ENCODE results near the gene SLC22A16. TPM values are rescaled to one million over a fixed set of nuclear protein-coding genes. Genes with fewer than 3 reads are reported as not detected.

Gene SLC22A16
- total and polyA plus RNA-seq, 10 of the 15 experiments (the other 5 are each of a cell fraction or from before 2014, with no cell fraction given) = not detected

GRCh38 chr6:110401585-110402176 lies 74.7 kb downstream of the SLC22A16 start:
- in situ Hi-C loops (cut with MboI) = no loop called here
- WGBS (ENCODE audit: insufficient coverage, insufficient replicate concordance, low lambda C conversion rate, missing lambda C conversion rate) = 49% methylated on average over 4 of the region's 4 CpGs
- SMC1A ChIA-PET (ENCODE audit: uncharacterized antibody, unreplicated experiment) = no interaction called here
- H3K36me3 ChIP-seq (ENCODE audit: control insufficient read depth in 2 of 2, insufficient read depth in 2 of 2, low read length in 1 of 2) = no peaks in the 10 kb centered on the region
- H3K27ac ChIP-seq (ENCODE audit: control insufficient read depth, insufficient read depth) = no peak overlapping the region
- no peak overlapping the region for H2AFZ ChIP-seq (ENCODE audit: control insufficient read depth, low read depth, low read length)
- no peak for FAIRE-seq
- no peak overlapping the region for H3K4me2 ChIP-seq (ENCODE audit: control insufficient read depth, insufficient read depth)
- H3K79me2 ChIP-seq (ENCODE audit: control insufficient read depth, insufficient read depth, low read length) = no peaks in the 10 kb centered on the region
- intact Hi-C loops (cut with micrococcal nuclease; ENCODE audit: unreplicated experiment) = no loop called here
- no peaks in the 10 kb centered on the region for H3K9me3 ChIP-seq (replicated peaks; ENCODE audit: control insufficient read depth, insufficient read depth, low read length)
- TF ChIP-seq GATAD2B (conservative IDR thresholded peaks at IDR 0.05; ENCODE audit: low read depth) (no peak), PAX5 (IDR thresholded peaks at IDR 0.05; ENCODE audit: borderline replicate concordance, low read depth, low read length) (no peak), NFIC (IDR thresholded peaks at IDR 0.05; ENCODE audit: low read depth, low read length) (no peak), CEBPB (IDR thresholded peaks at IDR 0.05; ENCODE audit: borderline replicate concordance in 1 of 2, low read depth in 2 of 2, low read length in 2 of 2) (no peak), ATF3 (IDR thresholded peaks at IDR 0.05; ENCODE audit: borderline replicate concordance, extremely low read depth, low read depth, low read length) (no peak), CTCF (IDR thresholded peaks at IDR 0.05 in 2 of 3, conservative IDR thresholded peaks at IDR 0.05 in 1 of 3; ENCODE audit: control insufficient read depth in 2 of 3, extremely low read depth in 1 of 3, insufficient read depth in 1 of 3, low read depth in 3 of 3, low read length in 3 of 3) (no peak), TARDBP (IDR thresholded peaks at IDR 0.05; ENCODE audit: borderline replicate concordance) (no peak), IKZF1 (conservative IDR thresholded peaks at IDR 0.05) (no peak), CEBPZ (IDR thresholded peaks at IDR 0.05; ENCODE audit: low read depth, low read length) (no peak), DPF2 (IDR thresholded peaks at IDR 0.05) (no peak), RB1 (IDR thresholded peaks at IDR 0.05; ENCODE audit: borderline replicate concordance) (no peak), TCF12 (IDR thresholded peaks at IDR 0.05; ENCODE audit: low read depth, low read length) (no peak), POLR2A (IDR thresholded peaks at IDR 0.05; ENCODE audit: low read depth, low read length) (no peak), GABPA (IDR thresholded peaks at IDR 0.05; ENCODE audit: low read depth) (no peak), USF2 (IDR thresholded peaks at IDR 0.05; ENCODE audit: borderline replicate concordance, low read depth, low read length) (no peak), IKZF2 (IDR thresholded peaks at IDR 0.05) (no peak), ESRRA (IDR thresholded peaks at IDR 0.05; ENCODE audit: low read length) (no peak), CBX3 (IDR thresholded peaks at IDR 0.05; ENCODE audit: borderline replicate concordance, low read depth) (no peak), KAT2A (conservative IDR thresholded peaks at IDR 0.05; ENCODE audit: control insufficient read depth, low read depth, low read length) (no peak), TCF3 (IDR thresholded peaks at IDR 0.05; ENCODE audit: borderline replicate concordance, insufficient read depth, low read depth, low read length) (no peak)
- no peak overlapping the region for H3K9ac ChIP-seq (ENCODE audit: control insufficient read depth, insufficient read depth, low read length)
- POLR2A ChIA-PET = no interaction called here
- no peak for DNase-seq (ENCODE audit: low read depth, low spot score)
- H3K4me1 ChIP-seq (ENCODE audit: control insufficient read depth, insufficient read depth, low read length) = no peaks in the 10 kb centered on the region
- no peak overlapping the region for H3K4me3 ChIP-seq
- CTCF ChIA-PET = interaction anchor here (4.1 kb wide), 1 partner anchor 10 kb away, joined by 14 read pairs; no protein-coding TSS in a partner anchor
- BruUV-seq (replicated peaks) = no TSS peak
- no peaks in the 10 kb centered on the region; a peak in 1 of 4 replicates for H3K27me3 ChIP-seq (replicated peaks in 1 of 2; ENCODE audit: control insufficient read depth in 2 of 2, insufficient read depth in 2 of 2, low read length in 1 of 2)
- no peaks in the 10 kb centered on the region for H4K20me1 ChIP-seq (ENCODE audit: control insufficient read depth, insufficient read depth)
- RAD21 ChIA-PET (ENCODE audit: unreplicated experiment) = no interaction called here
- ATAC-seq = no peak

Measured in GM12878 (cell line).